SH-SY5Y (cell line): Measurements from ENCODE around the gene ESM1.

Experiments used
- GATA2 ChIP-seq: IDR thresholded peaks from 2 replicates; pipeline ENCODE4 v1.6.1; 2011; ENCODE audit warnings: mild to moderate bottlenecking, low read depth, low read length
- GATA3 ChIP-seq: IDR thresholded peaks from 2 replicates; pipeline ENCODE4 v1.6.1; 2011; ENCODE audit warnings: low read depth, mild to moderate bottlenecking, low read length, moderate library complexity

- no peak for TF ChIP-seq GATA2
- TF ChIP-seq GATA3: no peak
Observed at GRCh38 chr5:54988218-54988617, 2.8 kb upstream of the ESM1 start.
